IPS DF 19.7 (cell line): ENCODE results near the gene CIC.

Experiments
- DNase-seq: peaks from one replicate; pipeline ENCODE4 v3.0.0-alpha.2; 2013; ENCODE audit warnings: low read depth, low spot score

The CIC gene

GRCh38 chr19:42244347-42245220 is 24.5 kb upstream of the CIC start:
- peak; percentile 89 for DNase-seq

GRCh38 chr19:42245231-42245630 is 23.8 kb upstream of the CIC start:
- DNase-seq, result no peak

- no peak for DNase-seq
Observed at GRCh38 chr19:42246143-42246921, 22.7 kb upstream of the CIC start.

- DNase-seq, result no peak
Observed at GRCh38 chr19:42246922-42247639, 22.0 kb upstream of the CIC start.

- no peak for DNase-seq
Observed at GRCh38 chr19:42247640-42248199, 21.3 kb upstream of the CIC start.

GRCh38 chr19:42248270-42249148 is 20.5 kb upstream of the CIC start:
- DNase-seq, result no peak

DNA sequence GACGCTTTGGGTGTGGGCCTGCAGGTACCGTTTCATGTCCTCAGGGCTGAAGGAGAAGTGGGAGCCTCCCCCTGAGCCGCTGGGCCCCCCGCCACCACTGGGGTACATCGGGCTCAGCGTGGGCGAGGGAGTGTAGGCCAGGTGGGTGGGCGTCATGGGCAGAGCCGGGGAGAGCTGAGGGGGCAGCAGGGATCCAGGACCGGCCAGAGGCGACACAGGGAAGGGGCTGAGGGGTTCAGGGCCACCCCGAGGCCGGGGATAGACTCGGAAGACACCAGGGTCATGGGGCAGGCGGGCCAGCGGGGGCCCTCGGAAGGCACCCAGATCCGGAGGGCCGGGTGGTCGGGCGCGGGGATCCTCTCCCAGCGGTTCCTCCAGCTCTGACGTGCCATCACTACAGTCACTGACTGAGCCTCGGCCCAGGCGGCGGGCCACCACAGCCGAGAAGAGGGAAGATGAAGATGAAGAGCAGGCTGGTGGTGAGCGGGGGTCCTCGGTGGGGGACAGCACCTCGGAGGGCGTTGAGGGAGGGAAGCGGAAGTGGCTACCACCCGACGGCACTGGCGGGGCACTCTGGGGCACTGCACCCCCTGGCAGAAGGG is 19.8 kb upstream of the CIC start:
- DNase-seq, result no peak

DNA sequence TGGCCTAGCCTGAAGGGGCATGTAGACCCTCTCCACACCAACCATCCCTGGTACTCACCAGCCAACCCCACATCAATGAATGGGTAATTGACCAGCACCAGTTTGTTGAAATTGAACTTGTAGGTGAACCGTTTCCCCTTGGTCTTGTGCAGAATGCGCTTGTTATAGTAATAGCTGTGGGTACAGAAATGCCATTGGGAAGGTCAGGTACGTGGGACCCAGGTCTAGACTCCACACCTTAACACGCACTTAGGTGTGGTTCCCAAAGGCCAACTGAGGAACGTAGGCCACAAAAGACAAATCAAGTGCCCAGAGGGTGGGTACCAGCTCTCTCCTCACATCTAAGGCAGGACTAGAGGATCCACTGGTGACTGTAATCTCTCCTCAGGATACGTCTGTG is 19.3 kb upstream of the CIC start:
- no peak for DNase-seq

DNA sequence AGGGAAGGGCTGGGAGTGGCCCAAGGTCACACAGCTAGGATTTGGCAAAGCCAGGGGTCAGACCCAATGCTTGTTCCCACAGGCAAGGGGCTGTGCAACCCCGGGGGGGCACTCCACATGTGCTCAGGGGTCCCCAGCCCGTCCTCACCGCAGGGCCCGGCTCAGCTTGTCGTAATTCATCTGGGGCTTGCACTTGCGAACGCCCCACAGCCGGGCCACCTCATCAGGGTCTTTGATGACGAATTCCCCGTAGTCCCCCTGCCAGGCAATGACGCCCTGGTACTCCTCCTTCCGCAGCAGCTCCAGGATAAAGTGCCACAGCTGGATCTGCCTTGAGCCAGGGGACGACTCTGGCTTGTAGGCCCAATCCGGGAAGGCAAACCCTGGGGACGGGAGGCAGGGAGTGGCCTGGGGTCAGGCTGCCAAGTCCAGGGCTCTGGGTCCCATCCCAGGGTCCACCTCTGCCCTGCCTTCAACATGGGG is 18.8 kb upstream of the CIC start:
- DNase-seq, result no peak

GRCh38 chr19:42250666-42251531 is 18.2 kb upstream of the CIC start:
- no peak for DNase-seq

DNA sequence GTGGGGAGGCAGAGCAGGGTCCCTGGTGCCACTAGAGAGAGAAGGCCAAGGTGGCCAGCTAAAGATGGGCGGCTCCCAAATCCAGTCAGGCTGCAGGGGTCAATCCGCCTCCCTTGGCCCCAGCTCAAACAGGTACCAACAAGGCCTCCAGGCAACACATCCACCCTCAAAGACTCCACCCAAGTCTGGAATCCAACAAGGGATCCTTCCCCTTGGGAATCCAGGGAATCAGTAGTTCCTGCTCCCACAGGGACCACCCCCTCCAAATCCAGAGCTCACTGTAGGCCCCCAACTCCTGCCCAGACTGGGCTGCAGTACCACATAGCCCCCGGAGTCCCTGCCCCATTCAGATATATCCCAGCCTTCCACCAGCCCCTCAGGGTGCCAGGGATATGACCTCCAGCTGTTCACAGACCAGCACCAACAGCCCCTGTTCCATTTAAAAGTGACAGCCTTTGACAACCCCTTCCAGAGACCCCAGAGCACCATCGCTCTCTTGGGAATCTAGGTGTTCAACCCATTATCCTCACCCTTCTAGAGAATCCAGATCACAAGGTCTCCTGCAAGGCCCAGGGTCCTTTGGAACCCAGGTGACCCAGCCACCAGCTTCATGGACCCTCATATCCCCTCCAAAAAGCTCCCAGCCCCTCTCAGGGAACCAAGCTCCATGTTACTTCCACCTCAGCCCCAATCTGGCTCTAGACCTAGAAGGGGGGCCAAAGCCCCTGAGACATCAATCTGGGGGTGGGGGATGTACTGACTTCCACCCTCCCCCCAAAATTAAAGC is 17.3 kb upstream of the CIC start:
- DNase-seq, result no peak

GRCh38 chr19:42252365-42253244 is 16.4 kb upstream of the CIC start:
- DNase-seq, result no peak

GRCh38 chr19:42253245-42254088 is 15.6 kb upstream of the CIC start:
- no peak for DNase-seq

- DNase-seq, result no peak
Observed at GRCh38 chr19:42254089-42254849, 14.8 kb upstream of the CIC start.

DNA sequence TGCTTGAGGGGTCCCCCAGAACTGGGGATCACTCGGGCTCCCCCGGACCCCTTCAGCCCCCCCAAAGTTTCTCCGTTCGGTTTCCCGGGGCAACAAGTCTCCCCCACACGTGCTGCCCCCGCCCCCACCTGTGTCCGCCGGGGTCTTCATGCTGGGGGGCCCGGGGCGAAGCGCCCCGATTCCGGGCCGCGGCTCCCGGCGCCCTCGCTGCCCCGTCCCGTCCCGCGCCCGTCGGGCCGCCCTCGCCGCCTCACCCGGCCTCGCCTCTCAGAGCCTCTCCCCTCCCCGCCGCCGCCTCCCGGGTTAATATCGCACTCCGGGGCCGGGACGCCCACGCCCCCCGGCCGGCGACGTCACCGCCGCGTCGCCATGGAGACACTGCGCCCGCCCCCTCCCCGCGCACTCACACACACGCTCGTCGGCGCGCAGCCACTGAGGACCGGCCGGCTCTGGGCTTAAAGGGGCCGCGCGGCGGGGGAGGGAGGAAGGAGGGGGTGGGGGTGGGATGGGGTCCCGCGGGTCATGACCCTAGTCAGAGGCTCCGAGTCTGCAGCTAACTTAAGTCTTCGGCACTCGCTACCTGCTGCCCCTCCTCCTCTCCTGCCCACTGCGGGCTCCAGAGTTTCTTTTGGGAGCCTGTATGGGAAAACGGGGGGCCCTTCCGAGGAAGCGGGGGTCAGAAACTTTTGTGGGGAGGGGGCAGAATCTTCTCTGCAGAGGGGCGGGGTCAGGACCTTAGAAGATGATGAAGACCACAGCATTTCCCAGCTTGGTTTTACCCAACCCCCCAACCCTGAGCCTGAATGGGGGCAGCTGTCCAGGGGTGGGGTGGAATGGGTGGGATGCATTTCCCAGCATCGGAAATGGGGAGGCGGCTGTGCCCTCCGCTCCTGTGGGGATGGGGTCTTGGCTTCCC is 13.9 kb upstream of the CIC start, which contains the start of gene ERF:
ERF (minus strand) TSS at position 279 of the 916 bp plus-strand sequence; CDS start at position 150, 129 bp downstream.
- no peak for DNase-seq
